HG02623 (cell line): ENCODE measurements around the gene CDH23.

Source experiments
- ATAC-seq: cut with Tn5 transposase; IDR thresholded peaks from one replicate; pipeline ENCODE4 v1.9.1; 2021; ENCODE audit warnings: moderate library complexity; ENCODE audit not compliant: unreplicated experiment

Gene CDH23

GRCh38 chr10:71818674-71819260 lies 422.0 kb downstream of the CDH23 start:
- no peak for ATAC-seq

GRCh38 chr10:71819441-71819861 lies 422.7 kb downstream of the CDH23 start:
- no peak for ATAC-seq

- no peak for ATAC-seq
Observed at GRCh38 chr10:71819985-71820384, 423.3 kb downstream of the CDH23 start.

- no peak for ATAC-seq
Observed at GRCh38 chr10:71820966-71821365, 424.2 kb downstream of the CDH23 start.

- ATAC-seq, result no peak
Observed at GRCh38 chr10:71821909-71822763, 425.4 kb downstream of the CDH23 start.

- no peak for ATAC-seq
Observed at GRCh38 chr10:71823356-71823755, 426.6 kb downstream of the CDH23 start.

- ATAC-seq, result no peak
Observed at GRCh38 chr10:71824333-71824732, 427.6 kb downstream of the CDH23 start.

GRCh38 chr10:71825217-71825616 lies 428.5 kb downstream of the CDH23 start:
- no peak for ATAC-seq

- ATAC-seq, result no peak
Observed at GRCh38 chr10:71827852-71828251, 431.1 kb downstream of the CDH23 start.

- ATAC-seq, result no peak
Observed at GRCh38 chr10:71828702-71829101, 432.0 kb downstream of the CDH23 start.

- ATAC-seq, result no peak
Observed at GRCh38 chr10:71829171-71829570, 432.5 kb downstream of the CDH23 start.

GRCh38 chr10:71829896-71830295 lies 433.2 kb downstream of the CDH23 start:
- ATAC-seq, result no peak

GRCh38 chr10:71830726-71831125 lies 434.0 kb downstream of the CDH23 start:
- no peak for ATAC-seq

- no peak for ATAC-seq
Observed at GRCh38 chr10:71831646-71832552, 435.2 kb downstream of the CDH23 start.

- ATAC-seq, result no peak
Observed at GRCh38 chr10:71832967-71833366, 436.2 kb downstream of the CDH23 start.

- no peak for ATAC-seq
Observed at GRCh38 chr10:71833451-71834342, 437.0 kb downstream of the CDH23 start.

- no peak for ATAC-seq
Observed at GRCh38 chr10:71834343-71834674, 437.6 kb downstream of the CDH23 start.

GRCh38 chr10:71835671-71836595 lies 439.2 kb downstream of the CDH23 start:
- ATAC-seq, result peak; percentile 77

- no peak for ATAC-seq
Observed at GRCh38 chr10:71836596-71836974, 439.9 kb downstream of the CDH23 start.
